Heart left ventricle (tissue), 16 donors: ENCODE data around the gene RNF121. TPM values are rescaled to one million over a fixed set of nuclear protein-coding genes. Genes with fewer than 3 reads are reported as not detected.

Experiments
- ATAC-seq, 4 donors: fragments of 200-7000 bp; cut with Tn5 transposase; one replicate each; pipeline ENCODE4 v1.9.1; 2020 to 2022; ENCODE audit warnings: moderate library complexity in 4 of 4, mild to moderate bottlenecking in 3 of 4, moderate number of reproducible peaks in 1 of 4
- DNase-seq, 5 donors: peaks; one replicate each; pipeline ENCODE4 v3.0.0-alpha.2; 2020
- H3K27ac ChIP-seq, 12 donors: fragments of 200-600 bp; sonication (generic) in 4 of 12; one replicate each; pipeline versions ENCODE4 v1.5.0 to v1.8.0; 2016 to 2022; ENCODE audit warnings: mild to moderate bottlenecking in 2 of 12
- H3K27me3 ChIP-seq, 9 donors: fragments of 200-600 bp; sonication (generic) in 2 of 9; one replicate each; pipeline versions ENCODE4 v1.5.1 to v1.8.0; 2016 to 2022; ENCODE audit warnings: mild to moderate bottlenecking in 3 of 9
- H3K36me3 ChIP-seq, 9 donors: fragments of 200-600 bp; sonication (generic) in 2 of 9; one replicate each; pipeline versions ENCODE4 v1.5.0 to v1.8.0; 2018 to 2022; ENCODE audit warnings: mild to moderate bottlenecking in 2 of 9
- H3K4me1 ChIP-seq, 12 donors: fragments of 200-600 bp; sonication (generic) in 4 of 12; one replicate each; pipeline versions ENCODE4 v1.5.0 to v1.8.0; 2016 to 2022; ENCODE audit warnings: mild to moderate bottlenecking in 3 of 12
- H3K4me3 ChIP-seq, 12 donors: fragments of 200-600 bp; sonication (generic) in 4 of 12; one replicate each; pipeline versions ENCODE4 v1.5.0 to v1.8.0; 2017 to 2022; ENCODE audit warnings: mild to moderate bottlenecking in 9 of 12, moderate library complexity in 4 of 12
- H3K9me3 ChIP-seq, 12 donors: fragments of 200-600 bp; sonication (generic) in 4 of 12; one replicate each; pipeline versions ENCODE4 v1.5.0 to v1.8.0; 2016 to 2022; ENCODE audit warnings: mild to moderate bottlenecking in 1 of 12
- CTCF ChIP-seq, 12 donors: fragments of 200-600 bp; sonication (generic) in 4 of 12; IDR thresholded peaks; one replicate each; pipeline versions ENCODE4 v1.5.0 to v1.8.0; 2018 to 2022; ENCODE audit warnings: antibody characterized with exemption in 12 of 12, mild to moderate bottlenecking in 5 of 12
- POLR2A ChIP-seq, 2 donors: fragments of 450-650 bp; IDR thresholded peaks; one replicate each; pipeline ENCODE4 v1.6.1; 2017; ENCODE audit warnings: antibody characterized with exemption in 2 of 2, mild to moderate bottlenecking in 2 of 2, moderate library complexity in 2 of 2
- WGBS, 4 donors: extraction: QIAGEN DNeasy Blood & Tissue Kit in 2 of 4; methylation state at CpG; one replicate each; pipeline versions ENCODE4 v1.1.5 to v1.1.7; 2013 to 2018; 5-methylcytosine and 5-hydroxymethylcytosine counted together
- intact Hi-C, 10 donors: fragments of 100-400 bp; cut with DNase I; formaldehyde crosslinking; loops; one replicate each; pipeline versions ENCODE4 v1.11.1 to v1.14.2; 2022
- polyA plus RNA-seq, 2 donors: library from polyadenylated mRNA; stranded (reverse); fragments of 200-250 nt; gene quantifications; one replicate each; pipeline ENCODE4 v1.2.3, GENCODE V29; 2013
- total RNA-seq, 9 donors: library from RNA; depleted of rRNA in 2 of 9; stranded (reverse); fragments of >200 nt in 2 of 9; fragmentation: NEBNext Ultra II Directional in 3 of 9; extraction: Animal tissue kit (Norgen Biotek cat#: 25700) in 3 of 9; gene quantifications; one replicate each; pipeline versions ENCODE4 v1.1.0 to v1.2.4, GENCODE V29; 2016 to 2023
- donor health status: ischemic (EF 13 %, LVEDD 7.1; RV severe dilation, severe dysfunction).
- donor health status: healthy with polysubstance abuse.
- donor health status: DM: no; HTN: yes; CAD: no.
- donor health status: DM: no; HTN: no; CAD: no.
- donor health status: ischemic (EF 25% LVEDD 6.9; RV normal size, moderate dysfunction).
- donor health status: ischemic (EF 25% LVEDD 5.7; RV mildly dilated, moderate dysfunction).
- donor health status: healthy.
- donor health status: DM: yes; HTN: yes; CAD: no.
- donor health status: ischemic (EF 35%, LVEDD 5.7; RV mildly dilated, moderate dysfunction).
- donor health status: nonischemic (EF 11% LVEDD 7.7; RV severe dilation, severe dysfunction).
- donor health status: DM: yes; HTN: yes; CAD: no.
- donor health status: PGD.
- donor health status: ischemic (EF 29% LVEDD 5.4; RV normal size, mild dysfunction).
- donor health status: nonischemic (EF 23%, LVEDD 6.1; RV moderate dilation, normal function).

RNF121 gene
- total and polyA plus RNA-seq, 11 donors: 8.0 to 45.3 (median 22.0) TPM

GRCh38 chr11:71963468-71963867 lies 34.6 kb downstream of the RNF121 start:
- no peak for DNase-seq
- Histone ChIP-seq H3K36me3 (peaks cover 0 to 76% (median 47%) of the 10 kb centered on the region in 9 donors), H3K4me3 (no peak overlapping the region), H3K4me1 (peaks cover 0 to 12% (median 0%) of the 10 kb centered on the region in 12 donors), H3K9me3 (peaks cover 0 to 14% (median 0%) of the 10 kb centered on the region in 12 donors), H3K27me3 (no peaks in the 10 kb centered on the region), H3K27ac (no peak overlapping the region)
- intact Hi-C loops: no loop called here
- 92 to 96% (median 95%) methylated on average over 8 of the region's 8 CpGs for WGBS, 4 donors
- ATAC-seq: no peak
- no peak for TF ChIP-seq CTCF (IDR thresholded peaks at IDR 0.05)
- no peak for TF ChIP-seq POLR2A (IDR thresholded peaks at IDR 0.05)

- DNase-seq: no peak
- H3K36me3 ChIP-seq: peaks cover 0 to 82% (median 54%) of the 10 kb centered on the region in 9 donors
- no peak for ATAC-seq
- intact Hi-C loops: no loop called here
- no peak overlapping the region for H3K27ac ChIP-seq
- H3K27me3 ChIP-seq: no peaks in the 10 kb centered on the region
- peaks cover 0 to 12% (median 0%) of the 10 kb centered on the region in 12 donors for H3K4me1 ChIP-seq
- H3K4me3 ChIP-seq: no peak overlapping the region
- H3K9me3 ChIP-seq: peaks cover 0 to 14% (median 0%) of the 10 kb centered on the region in 12 donors
- 95 to 100% (median 97%) methylated on average over 4 of the region's 4 CpGs for WGBS, 4 donors
- TF ChIP-seq CTCF (IDR thresholded peaks at IDR 0.05) (no peak), POLR2A (IDR thresholded peaks at IDR 0.05) (no peak)
These were observed 35.8 kb downstream of the RNF121 start for GRCh38 chr11:71964641-71965040.

- no peaks in the 10 kb centered on the region for H3K4me1 ChIP-seq
- intact Hi-C loops: loop anchor here in 4 of 10 donors (10.0 kb wide), 1 partner anchor 463 kb away; the partner anchor contains the start of gene CLPB (in 4 of the 4)
- no peaks in the 10 kb centered on the region for H3K9me3 ChIP-seq
- no peak overlapping the region for H3K27ac ChIP-seq
- 95 to 99% (median 98%) methylated on average over 2 of the region's 2 CpGs for WGBS, 4 donors
- peaks cover 0 to 48% (median 28%) of the 10 kb centered on the region in 9 donors for H3K36me3 ChIP-seq
- no peak for ATAC-seq
- no peak overlapping the region for H3K4me3 ChIP-seq
- no peak for DNase-seq
- TF ChIP-seq POLR2A (IDR thresholded peaks at IDR 0.05) (no peak), CTCF (IDR thresholded peaks at IDR 0.05) (no peak)
- no peaks in the 10 kb centered on the region for H3K27me3 ChIP-seq
These were observed 42.8 kb downstream of the RNF121 start for GRCh38 chr11:71971680-71972079.

GRCh38 chr11:71976551-71976950 lies 47.7 kb downstream of the RNF121 start:
- Histone ChIP-seq H3K9me3 (no peaks in the 10 kb centered on the region), H3K4me3 (no peak overlapping the region), H3K27ac (no peak overlapping the region), H3K36me3 (peaks cover 0 to 36% (median 10%) of the 10 kb centered on the region in 9 donors), H3K4me1 (peaks cover 0 to 8% (median 0%) of the 10 kb centered on the region in 12 donors), H3K27me3 (no peaks in the 10 kb centered on the region)
- TF ChIP-seq CTCF (IDR thresholded peaks at IDR 0.05) (no peak), POLR2A (IDR thresholded peaks at IDR 0.05) (no peak)
- no peak for DNase-seq
- intact Hi-C loops: loop anchor here in 8 of 10 donors (2.0 to 10.0 kb wide), 7 partner anchors 114 to 458 kb away; partner anchors contain the start of gene CLPB (in 5 of the 8)
- ATAC-seq: no peak
- WGBS, 4 donors: 89 to 100% (median 94%) methylated on average over 5 of the region's 5 CpGs
